Prostate gland (tissue), 2 donors: Measurements from ENCODE around the gene GATB.

Source experiments
- CTCF ChIP-seq, 4 experiments: fragments of 200-600 bp in 2 of 4; fragments of 450-650 bp in 2 of 4; sonication (generic) in 2 of 4; IDR thresholded peaks; 1 replicate in 3 of 4; 2 replicates in 1 of 4; pipeline ENCODE4 v1.5.1; 2016 to 2019; ENCODE audit warnings: antibody characterized with exemption in 4 of 4, mild to moderate bottlenecking in 2 of 4, moderate library complexity in 2 of 4
- POLR2A ChIP-seq: fragments of 450-650 bp; IDR thresholded peaks from one replicate; pipeline ENCODE4 v1.6.1; 2016; ENCODE audit warnings: antibody characterized with exemption, mild to moderate bottlenecking

DNA sequence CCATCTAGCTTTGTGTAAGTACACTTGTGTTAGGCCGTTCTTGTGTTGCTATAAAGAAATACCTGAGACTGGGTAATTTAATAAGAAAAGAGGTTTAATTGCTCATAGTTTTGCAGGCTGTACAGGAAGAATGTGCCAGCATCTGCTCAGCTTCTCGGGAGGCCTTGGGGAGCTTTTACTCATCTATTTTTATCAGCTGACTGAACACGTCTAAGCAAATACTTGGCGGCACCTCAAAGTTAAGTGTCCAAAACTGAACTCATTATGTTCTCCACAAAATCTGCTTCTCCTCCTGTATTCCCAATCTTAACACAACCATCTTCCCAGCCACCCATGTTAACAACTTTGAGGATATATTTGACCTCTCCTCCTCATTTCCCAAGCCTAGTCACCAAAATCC, 42.4 kb upstream of the GATB start:
- TF ChIP-seq CTCF (IDR thresholded peaks at IDR 0.05) (no peak), POLR2A (no peak)
